NT2/D1 (cell line): ENCODE measurements around the gene TMEM59L.

Source experiments
- DNase-seq: peaks from one replicate; pipeline ENCODE4 v3.0.0-alpha.2; 2011; ENCODE audit warnings: low read depth, low spot score
- H3K27me3 ChIP-seq: 2 replicates; pipeline ENCODE4 v1.6.0; 2011; ENCODE audit warnings: mild to moderate bottlenecking; ENCODE audit not compliant: insufficient read length, insufficient read depth
- H3K36me3 ChIP-seq: 2 replicates; pipeline ENCODE4 v1.6.1; 2011; ENCODE audit warnings: mild to moderate bottlenecking, low read length, mixed read lengths; ENCODE audit not compliant: insufficient read depth, insufficient read length
- H3K4me1 ChIP-seq: 2 replicates; pipeline ENCODE4 v1.5.1; 2011; ENCODE audit not compliant: insufficient read depth, insufficient read length
- H3K4me3 ChIP-seq: 2 replicates; pipeline ENCODE4 v1.5.1; 2011; ENCODE audit warnings: low read depth; ENCODE audit not compliant: insufficient read length
- H3K9ac ChIP-seq: 2 replicates; pipeline ENCODE4 v1.6.0; 2011; ENCODE audit warnings: low read depth; ENCODE audit not compliant: insufficient read length
- H3K9me3 ChIP-seq: 2 replicates; pipeline ENCODE4 v1.5.1; 2011; ENCODE audit warnings: mild to moderate bottlenecking, low read length; ENCODE audit not compliant: insufficient read depth
- SUZ12 ChIP-seq: IDR thresholded peaks from 2 replicates; pipeline ENCODE4 v1.6.1; 2011; ENCODE audit not compliant: insufficient read length, insufficient read depth; ENCODE audit errors: extremely low read depth
- YY1 ChIP-seq: IDR thresholded peaks from 2 replicates; pipeline ENCODE4 v1.6.1; 2011; ENCODE audit not compliant: insufficient read length, insufficient read depth
- ZNF274 ChIP-seq: IDR thresholded peaks from 2 replicates; pipeline ENCODE4 v1.6.1; 2011; ENCODE audit warnings: mild to moderate bottlenecking, low read depth, low read length

The TMEM59L gene

DNA sequence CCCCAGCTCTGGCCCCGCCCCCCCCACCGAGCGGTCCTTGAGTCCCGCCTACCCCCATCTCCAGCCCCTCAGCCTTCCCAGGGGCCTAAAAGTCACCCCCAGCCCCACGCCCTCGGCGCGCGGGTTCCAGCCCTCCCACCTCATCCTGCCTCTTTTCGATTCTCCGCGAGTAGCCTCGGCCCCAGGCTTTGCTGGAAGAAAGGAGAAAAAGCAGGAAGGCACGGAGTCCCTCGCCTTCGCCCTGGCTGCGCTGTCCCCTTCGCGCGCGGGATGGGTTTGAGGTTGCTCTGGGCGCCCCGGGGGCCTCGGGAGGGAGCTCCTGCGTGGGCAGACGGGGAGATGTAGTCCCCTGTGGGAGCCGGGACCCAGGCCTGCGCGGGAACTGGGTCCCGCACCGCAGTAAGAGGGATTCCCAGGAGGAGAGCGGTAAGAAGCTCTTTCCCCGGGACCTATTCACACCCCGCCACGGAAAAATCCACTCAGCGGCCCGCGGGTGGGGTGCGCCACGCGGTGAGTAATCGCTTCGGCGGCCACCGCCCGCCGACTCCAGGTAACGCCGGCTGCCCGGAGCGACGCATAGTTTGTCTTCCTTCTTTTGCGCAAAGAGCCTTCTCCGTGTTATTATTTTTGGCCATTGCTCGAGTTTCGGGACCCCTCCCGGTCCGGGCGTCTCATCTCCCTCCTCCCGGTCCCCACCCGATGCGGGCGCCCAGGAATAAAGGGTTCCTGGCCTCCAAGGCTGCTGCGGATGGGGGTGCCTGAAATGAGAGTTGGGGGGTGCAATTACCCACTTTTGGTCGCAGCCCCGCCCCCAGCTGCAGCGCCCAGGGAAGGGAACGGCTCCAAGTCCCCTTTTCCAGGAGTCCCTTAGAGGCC is 5.2 kb upstream of the TMEM59L start:
- Histone ChIP-seq H3K27me3 (peaks cover 93% of the 10 kb centered on the region), H3K4me1 (peaks cover 56% of the 10 kb centered on the region)
- TF ChIP-seq SUZ12 = peak; percentile 93
- TF ChIP-seq YY1 = no peak

DNA sequence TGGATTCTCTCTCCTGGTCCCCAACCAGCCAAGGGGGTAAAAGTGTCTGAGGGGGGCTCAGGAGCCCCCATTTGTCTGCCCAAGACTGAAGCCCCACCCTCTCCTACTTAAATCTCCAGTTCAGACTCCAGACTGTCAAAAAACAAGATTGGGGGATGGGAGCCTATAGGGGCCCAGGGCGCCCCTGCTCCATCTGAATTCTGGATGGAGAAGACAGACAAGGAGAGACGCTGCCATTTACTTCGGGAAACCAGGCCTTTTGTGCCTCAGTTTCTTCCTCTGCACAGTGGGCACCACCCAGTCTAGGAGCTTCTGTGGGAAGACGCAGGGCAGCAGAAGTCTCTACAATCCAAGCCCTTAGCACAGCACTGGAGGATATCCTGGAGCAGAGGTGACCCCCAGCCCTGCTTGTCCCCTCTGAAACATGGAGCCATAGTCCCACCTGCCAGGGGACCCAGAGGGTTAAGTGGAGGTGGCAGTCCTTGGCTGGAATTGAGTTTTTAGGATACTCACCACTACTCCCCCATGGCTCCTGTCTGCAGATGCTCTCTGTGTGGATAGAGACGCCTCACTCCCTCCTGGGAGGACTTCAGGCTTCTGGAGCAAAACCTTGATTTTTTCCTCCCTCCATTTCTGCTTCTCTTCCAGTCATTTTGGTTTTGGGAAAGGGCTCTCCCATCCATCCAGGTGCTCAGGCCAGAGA is 4.4 kb upstream of the TMEM59L start:
- Histone ChIP-seq H3K9me3 (no peaks in the 10 kb centered on the region), H3K4me3 (peak overlapping the region; percentile 32), H3K4me1 (peaks cover 56% of the 10 kb centered on the region), H3K9ac (no peak overlapping the region), H3K36me3 (no peaks in the 10 kb centered on the region), H3K27me3 (peaks cover 93% of the 10 kb centered on the region)
- TF ChIP-seq SUZ12 (peak; percentile 23), YY1 (no peak), ZNF274 (no peak)
- no peak for DNase-seq

More for the DNA sequence above, 5.2 kb upstream of the TMEM59L start:
- Histone ChIP-seq H3K9me3 (no peaks in the 10 kb centered on the region), H3K4me3 (peak overlapping the region; percentile 32), H3K9ac (peak overlapping the region; percentile 70), H3K36me3 (no peaks in the 10 kb centered on the region)
- DNase-seq = no peak

DNA sequence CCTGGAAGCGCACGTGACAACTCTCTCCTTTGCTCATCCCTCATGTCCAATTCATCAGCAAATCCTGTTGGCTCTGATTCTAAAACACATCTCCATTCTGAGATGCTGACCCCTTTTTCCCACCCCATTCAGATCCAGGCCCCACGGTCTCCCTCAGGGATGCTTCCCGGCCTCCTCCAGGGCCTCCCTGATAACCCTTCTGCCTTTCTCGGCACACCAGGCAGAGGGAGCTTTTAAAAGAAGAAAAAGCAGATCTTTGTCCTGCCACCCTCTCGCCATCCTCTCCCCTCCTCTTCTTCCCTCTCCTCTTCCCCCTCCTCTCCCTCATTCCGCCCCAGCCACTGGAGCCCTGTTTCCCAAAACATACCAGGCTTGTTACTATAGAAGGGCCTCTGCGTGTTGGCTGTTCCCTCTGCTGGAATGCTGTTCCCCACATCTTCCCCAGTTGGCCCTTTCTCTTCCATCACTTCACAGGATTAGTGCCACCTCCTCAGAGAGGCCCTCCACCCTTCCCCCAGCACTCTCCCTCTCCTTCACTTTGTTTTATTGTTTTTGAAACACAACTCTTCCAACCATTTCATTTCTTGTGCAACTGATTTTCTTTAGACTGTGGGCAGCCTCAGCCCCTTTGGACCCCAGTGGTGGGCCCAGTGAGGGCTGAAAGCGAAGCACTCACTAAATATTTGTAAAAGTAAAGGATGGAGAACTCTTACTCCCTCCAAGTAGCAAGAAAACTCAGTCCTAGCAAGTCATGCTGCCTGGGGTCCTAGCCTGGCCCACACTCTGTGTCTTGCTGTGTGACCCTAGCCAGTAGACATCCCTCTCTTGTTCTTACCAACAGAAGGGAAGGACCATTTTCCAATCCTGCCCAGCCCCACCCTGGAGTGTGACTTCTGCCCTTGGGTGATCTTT is 3.6 kb upstream of the TMEM59L start:
- no peak overlapping the region for H3K4me3 ChIP-seq
- H3K36me3 ChIP-seq = no peaks in the 10 kb centered on the region
- H3K9me3 ChIP-seq = no peaks in the 10 kb centered on the region
- H3K4me1 ChIP-seq = peaks cover 54% of the 10 kb centered on the region
- DNase-seq = no peak
- TF ChIP-seq YY1 (no peak), SUZ12 (peak; percentile 5)
- no peak overlapping the region for H3K9ac ChIP-seq
- peaks cover 94% of the 10 kb centered on the region for H3K27me3 ChIP-seq

DNA sequence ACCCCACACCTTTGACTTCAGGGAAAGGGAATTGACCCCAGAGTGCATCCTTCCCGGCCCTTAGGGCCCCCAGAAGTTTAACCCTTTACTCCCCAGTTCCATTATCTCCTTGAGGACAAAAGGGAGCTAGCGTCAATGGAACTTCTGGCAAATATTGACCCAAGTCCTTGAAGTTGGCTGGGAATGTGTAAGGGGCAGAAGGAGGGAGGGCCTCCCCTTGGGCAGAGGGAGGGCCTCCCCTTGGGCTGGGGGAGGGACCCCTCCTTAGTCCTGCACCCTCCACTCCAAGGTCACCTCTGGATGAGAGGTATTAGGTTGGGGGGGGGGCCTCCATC is 3.0 kb upstream of the TMEM59L start:
- Histone ChIP-seq H3K4me3 (no peak overlapping the region), H3K36me3 (no peaks in the 10 kb centered on the region), H3K9me3 (no peaks in the 10 kb centered on the region), H3K27me3 (peaks cover 94% of the 10 kb centered on the region), H3K9ac (no peak overlapping the region), H3K4me1 (peaks cover 56% of the 10 kb centered on the region)
- no peak for TF ChIP-seq ZNF274
- no peak for TF ChIP-seq YY1
- TF ChIP-seq SUZ12 = no peak
- DNase-seq = no peak

DNA sequence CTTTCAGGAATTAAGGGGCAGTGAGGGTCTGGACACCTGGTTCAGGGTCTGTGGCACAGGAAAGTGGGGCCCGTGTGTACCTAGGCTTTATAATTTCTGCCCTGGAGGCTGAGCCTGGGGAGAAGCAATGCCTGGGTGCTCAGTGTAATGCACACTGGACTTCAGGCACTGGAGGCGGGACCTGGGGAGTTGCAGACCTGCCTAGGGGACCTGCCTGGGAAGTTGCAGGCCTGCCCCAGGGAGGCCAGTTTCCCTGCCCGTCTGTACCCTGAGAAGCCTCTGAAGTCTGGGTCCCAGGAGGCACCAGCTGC is 2.5 kb upstream of the TMEM59L start:
- TF ChIP-seq SUZ12 = no peak
- TF ChIP-seq ZNF274 = no peak
- TF ChIP-seq YY1 = no peak
- Histone ChIP-seq H3K9ac (peak overlapping the region; percentile 64), H3K36me3 (no peaks in the 10 kb centered on the region), H3K4me3 (peak overlapping the region; percentile 18), H3K27me3 (peaks cover 94% of the 10 kb centered on the region), H3K9me3 (no peaks in the 10 kb centered on the region), H3K4me1 (peaks cover 51% of the 10 kb centered on the region)
- no peak for DNase-seq

DNA sequence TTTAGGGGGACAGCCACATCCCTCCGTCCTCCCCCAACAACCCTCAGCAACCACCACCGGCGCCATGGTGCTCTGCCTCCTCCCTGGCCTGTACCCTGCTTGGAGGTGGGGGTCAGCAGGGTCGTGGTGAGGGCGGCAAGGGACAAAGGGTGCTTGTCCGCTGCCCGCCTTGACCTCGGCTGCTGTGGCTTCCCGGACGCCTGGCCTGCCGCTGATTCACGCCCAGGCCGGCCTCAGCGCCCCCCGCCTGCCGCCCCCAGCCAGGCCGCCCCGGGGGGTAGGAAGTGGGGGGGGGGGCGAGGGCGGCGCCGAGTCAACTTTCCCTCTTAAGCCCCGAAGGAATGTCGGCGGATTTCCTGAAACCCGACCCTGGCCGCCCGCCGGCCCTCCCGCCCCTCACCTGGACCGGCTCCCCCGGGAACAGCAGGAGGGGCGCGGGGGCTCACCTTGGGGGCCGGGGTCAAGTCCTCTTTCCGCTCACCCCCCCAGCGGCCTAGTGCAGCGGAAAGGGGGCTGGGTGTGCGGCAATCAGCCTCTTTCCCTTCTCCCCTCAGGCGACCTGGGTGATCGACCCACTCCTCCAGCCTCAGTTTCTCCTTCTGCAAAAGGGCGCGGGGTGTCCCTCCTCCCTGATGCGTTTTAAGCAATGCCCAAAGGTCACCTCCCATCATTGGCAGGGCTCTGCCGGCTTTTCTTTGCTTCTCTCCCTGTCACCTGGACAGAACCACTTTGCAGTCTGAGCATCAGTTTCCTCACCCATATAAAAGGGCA is 1.9 kb upstream of the TMEM59L start:
- peaks cover 47% of the 10 kb centered on the region for H3K4me1 ChIP-seq
- H3K27me3 ChIP-seq = peaks cover 94% of the 10 kb centered on the region
- H3K36me3 ChIP-seq = no peaks in the 10 kb centered on the region
- TF ChIP-seq SUZ12 = peak; percentile 9
- no peak for TF ChIP-seq ZNF274
- peak overlapping the region; percentile 64 for H3K9ac ChIP-seq
- peak overlapping the region; percentile 28 for H3K4me3 ChIP-seq
- H3K9me3 ChIP-seq = no peaks in the 10 kb centered on the region
- DNase-seq = no peak
